ENCODE data around the gene FAM83E. TPM values are rescaled to one million over a fixed set of nuclear protein-coding genes. Genes with fewer than 3 reads are reported as not detected.

Gene FAM83E
- total and polyA plus RNA-seq, 8 donors = 1.2 to 3.4 (median 2.6) TPM

Other genes with a start within 250 kb of the FAM83E start
- 10 to 100 TPM; 58.7 to 99.0 (median 77.0) TPM for gene KDELR1, start 223.5 kb downstream of the FAM83E start, total RNA-seq
- 100 to 1,000 TPM in 1 of 2 donors, 10 to 100 TPM in 1; 85.4 to 113 TPM for gene KDELR1, start 223.5 kb downstream of the FAM83E start, polyA plus RNA-seq
- under 1 TPM in 5 of 6 donors, not detected in 1; 0.04 to 0.66 (median 0.26) TPM for gene GRIN2D, start 221.4 kb downstream of the FAM83E start, total RNA-seq
- under 1 TPM; 0.19 TPM for gene GRIN2D, start 221.4 kb downstream of the FAM83E start, polyA plus RNA-seq
- 10 to 100 TPM; 13.0 to 23.1 (median 18.2) TPM for gene GRWD1, start 169.1 kb downstream of the FAM83E start, total RNA-seq
- 10 to 100 TPM in 1 of 2 donors, 1 to 10 TPM in 1; 8.6 to 10.2 TPM for gene GRWD1, start 169.1 kb downstream of the FAM83E start, polyA plus RNA-seq
- gene KCNJ14, start 159.5 kb downstream of the FAM83E start, total RNA-seq = under 1 TPM; 0.20 to 0.56 (median 0.37) TPM
- gene KCNJ14, start 159.5 kb downstream of the FAM83E start, polyA plus RNA-seq = under 1 TPM; 0.49 to 0.59 TPM
- 10 to 100 TPM; 25.4 to 39.2 (median 29.1) TPM for gene CYTH2, start 145.7 kb downstream of the FAM83E start, total RNA-seq
- gene CYTH2, start 145.7 kb downstream of the FAM83E start, polyA plus RNA-seq = 10 to 100 TPM; 51.7 to 54.2 TPM
- 1 to 10 TPM; 2.3 to 4.1 (median 2.8) TPM for gene LMTK3, start 103.2 kb downstream of the FAM83E start, total RNA-seq
- gene LMTK3, start 103.2 kb downstream of the FAM83E start, polyA plus RNA-seq = 1 to 10 TPM; 4.1 to 7.7 TPM
- gene SULT2B1, start 62.9 kb downstream of the FAM83E start, total RNA-seq = under 1 TPM in 5 of 6 donors, not detected in 1; 0.32 to 0.64 (median 0.60) TPM
- 1 to 10 TPM; 1.3 to 1.7 TPM for gene SULT2B1, start 62.9 kb downstream of the FAM83E start, polyA plus RNA-seq
- gene SPACA4, start 8.3 kb downstream of the FAM83E start, total RNA-seq = not detected
- gene SPACA4, start 8.3 kb downstream of the FAM83E start, polyA plus RNA-seq = under 1 TPM in 1 of 2 donors, not detected in 1; 0.12 TPM
- gene RPL18, start 4.1 kb upstream of the FAM83E start, total RNA-seq = 1,000 to 10,000 TPM in 4 of 6 donors, 100 to 1,000 TPM in 2; 881 to 1,605 (median 1,071) TPM
- 1,000 to 10,000 TPM; 1,358 to 2,344 TPM for gene RPL18, start 4.1 kb upstream of the FAM83E start, polyA plus RNA-seq
- gene SPHK2, start 4.4 kb upstream of the FAM83E start, total RNA-seq = 10 to 100 TPM in 1 of 6 donors, 1 to 10 TPM in 5; 4.3 to 11.0 (median 6.6) TPM
- 10 to 100 TPM; 15.9 to 24.0 TPM for gene SPHK2, start 4.4 kb upstream of the FAM83E start, polyA plus RNA-seq
- gene DBP, start 22.3 kb upstream of the FAM83E start, total RNA-seq = 1 to 10 TPM; 3.3 to 8.3 (median 6.5) TPM
- 10 to 100 TPM in 1 of 2 donors, 1 to 10 TPM in 1; 4.7 to 11.4 TPM for gene DBP, start 22.3 kb upstream of the FAM83E start, polyA plus RNA-seq
- 1 to 10 TPM; 2.6 to 6.2 (median 4.5) TPM for gene CA11, start 31.1 kb upstream of the FAM83E start, total RNA-seq
- gene CA11, start 31.1 kb upstream of the FAM83E start, polyA plus RNA-seq = 10 to 100 TPM; 10.2 to 15.2 TPM
- under 1 TPM in 5 of 6 donors, not detected in 1; 0.12 to 0.37 (median 0.20) TPM for gene NTN5, start 57.9 kb upstream of the FAM83E start, total RNA-seq
- 1 to 10 TPM in 1 of 2 donors, under 1 TPM in 1; 0.38 to 1.8 TPM for gene NTN5, start 57.9 kb upstream of the FAM83E start, polyA plus RNA-seq
- gene FUT2, start 80.9 kb upstream of the FAM83E start, total RNA-seq = 10 to 100 TPM in 2 of 6 donors, 1 to 10 TPM in 4; 4.8 to 14.5 (median 8.2) TPM
- 1 to 10 TPM; 3.7 to 5.4 TPM for gene FUT2, start 80.9 kb upstream of the FAM83E start, polyA plus RNA-seq
- gene MAMSTR, start 104.6 kb upstream of the FAM83E start, total RNA-seq = 1 to 10 TPM in 2 of 6 donors, under 1 TPM in 4; 0.51 to 2.6 (median 0.84) TPM
- gene MAMSTR, start 104.6 kb upstream of the FAM83E start, polyA plus RNA-seq = 1 to 10 TPM; 1.5 to 2.3 TPM
- 1 to 10 TPM; 5.3 to 9.6 (median 6.5) TPM for gene RASIP1, start 125.5 kb upstream of the FAM83E start, total RNA-seq
- gene RASIP1, start 125.5 kb upstream of the FAM83E start, polyA plus RNA-seq = 10 to 100 TPM; 16.2 to 40.9 TPM
- gene IZUMO1, start 131.8 kb upstream of the FAM83E start, total RNA-seq = 1 to 10 TPM in 4 of 6 donors, under 1 TPM in 2; 0.73 to 4.6 (median 1.9) TPM
- gene IZUMO1, start 131.8 kb upstream of the FAM83E start, polyA plus RNA-seq = 1 to 10 TPM; 1.9 to 3.8 TPM
- 10 to 100 TPM in 4 of 6 donors, 1 to 10 TPM in 2; 6.5 to 29.7 (median 12.6) TPM for gene FUT1, start 137.6 kb upstream of the FAM83E start, total RNA-seq
- gene FUT1, start 137.6 kb upstream of the FAM83E start, polyA plus RNA-seq = 10 to 100 TPM in 1 of 2 donors, 1 to 10 TPM in 1; 7.7 to 12.7 TPM
- gene FGF21, start 140.4 kb upstream of the FAM83E start, total RNA-seq = under 1 TPM in 1 of 6 donors, not detected in 5; 0.51 TPM
- not detected for gene FGF21, start 140.4 kb upstream of the FAM83E start, polyA plus RNA-seq
- gene BCAT2, start 196.0 kb upstream of the FAM83E start, total RNA-seq = 10 to 100 TPM; 26.6 to 53.8 (median 36.3) TPM
- gene BCAT2, start 196.0 kb upstream of the FAM83E start, polyA plus RNA-seq = 10 to 100 TPM; 59.7 to 91.8 TPM
- 1 to 10 TPM in 4 of 6 donors, under 1 TPM in 2; 0.69 to 4.0 (median 1.7) TPM for gene HSD17B14, start 221.4 kb upstream of the FAM83E start, total RNA-seq
- 10 to 100 TPM in 1 of 2 donors, 1 to 10 TPM in 1; 8.5 to 25.4 TPM for gene HSD17B14, start 221.4 kb upstream of the FAM83E start, polyA plus RNA-seq